IMR-90 (cell line): ENCODE measurements around the gene TMEM81. TPM values are rescaled to one million over a fixed set of nuclear protein-coding genes. Genes with fewer than 3 reads are reported as not detected.

Source experiments
- ATAC-seq: fragments of 200-7000 bp; cut with Tn5 transposase; 2 replicates; pipeline ENCODE4 v1.9.1; 2020; ENCODE audit warnings: low read depth, mild to moderate bottlenecking, moderate library complexity
- BruUV-seq: library from RNA; stranded (reverse); fragments of 400-500 nt; replicated peaks from 2 replicates; lab custom pipeline; 2021; lab: Mats Ljungman, UMichigan
- CTCF ChIA-PET: fragments of 300-600 bp; formaldehyde crosslinking; extraction: SDS; loops from one replicate; lab custom pipeline; 2021; ENCODE audit warnings: antibody characterized with exemption; lab: Yijun Ruan, JAX
- POLR2A ChIA-PET: fragments of 300-600 bp; sonication (Branson Sonifier 250); formaldehyde crosslinking; loops from one replicate; lab custom pipeline; 2022; ENCODE audit warnings: antibody characterized with exemption; ENCODE audit not compliant: unreplicated experiment; lab: Charles Lee
- DNase-seq: peaks from one replicate; pipeline ENCODE4 v3.0.0; 2013
- H2AFZ ChIP-seq: replicated peaks from 2 replicates; pipeline ENCODE3; 2013; ENCODE audit warnings: low read length, mild to moderate bottlenecking; ENCODE audit not compliant: poor library complexity
- H2AK5ac ChIP-seq: 2 replicates; pipeline ENCODE4 v1.6.1; 2013; ENCODE audit warnings: low read depth, low read length, inconsistent platforms
- H2AK9ac ChIP-seq: replicated peaks from 2 replicates; pipeline ENCODE3; 2013; ENCODE audit warnings: mild to moderate bottlenecking, low read depth, low read length, moderate library complexity; ENCODE audit not compliant: poor library complexity
- H2BK120ac ChIP-seq: 2 replicates; pipeline ENCODE4 v1.6.1; 2013; ENCODE audit warnings: low read depth, low read length, inconsistent platforms
- H2BK15ac ChIP-seq: 3 replicates; pipeline ENCODE4 v1.6.1; 2013; ENCODE audit warnings: low read depth, low read length, inconsistent platforms
- H2BK20ac ChIP-seq: 2 replicates; pipeline ENCODE4 v1.6.1; 2013; ENCODE audit warnings: low read depth, mild to moderate bottlenecking, inconsistent platforms, low read length, moderate library complexity
- H2BK5ac ChIP-seq: 2 replicates; pipeline ENCODE4 v1.6.1; 2013; ENCODE audit warnings: mild to moderate bottlenecking, low read depth, low read length, inconsistent platforms; ENCODE audit not compliant: poor library complexity, severe bottlenecking
- H3K14ac ChIP-seq: replicated peaks from 2 replicates; pipeline ENCODE4 v1.6.1; 2013; ENCODE audit warnings: low read depth, low read length, inconsistent platforms
- H3K18ac ChIP-seq: 2 replicates; pipeline ENCODE4 v1.6.1; 2013; ENCODE audit warnings: low read depth, low read length, control low read depth
- H3K23ac ChIP-seq: 2 replicates; pipeline ENCODE4 v1.6.1; 2013; ENCODE audit warnings: low read depth, low read length, inconsistent platforms
- H3K27ac ChIP-seq: 2 replicates; pipeline ENCODE4 v1.5.1; 2013; ENCODE audit warnings: mild to moderate bottlenecking, control low read depth, low read length; ENCODE audit not compliant: insufficient read depth
- H3K27me3 ChIP-seq: 2 replicates; pipeline ENCODE4 v1.6.1; 2013; ENCODE audit warnings: low read length; ENCODE audit not compliant: control insufficient read depth, insufficient read depth
- H3K36me3 ChIP-seq: 2 replicates; pipeline ENCODE4 v1.6.1; 2013; ENCODE audit warnings: low read length, mixed read lengths; ENCODE audit not compliant: control insufficient read depth, insufficient read depth
- H3K4ac ChIP-seq: 2 replicates; pipeline ENCODE4 v1.6.1; 2013; ENCODE audit warnings: low read depth, low read length, inconsistent platforms
- H3K4me1 ChIP-seq: 2 replicates; pipeline ENCODE4 v1.6.1; 2013; ENCODE audit warnings: low read length, mixed read lengths; ENCODE audit not compliant: control insufficient read depth, insufficient read depth
- H3K4me2 ChIP-seq: 2 replicates; pipeline ENCODE4 v1.6.1; 2013; ENCODE audit warnings: low read depth, mild to moderate bottlenecking, control low read depth, low read length, moderate library complexity
- H3K4me3 ChIP-seq: 2 replicates; pipeline ENCODE4 v1.5.1; 2013; ENCODE audit warnings: low read depth, mild to moderate bottlenecking, control low read depth, low read length, moderate library complexity; ENCODE audit not compliant: insufficient read depth
- H3K56ac ChIP-seq: 2 replicates; pipeline ENCODE4 v1.6.1; 2013; ENCODE audit warnings: low read length, inconsistent platforms; ENCODE audit not compliant: insufficient read depth; ENCODE audit errors: extremely low read depth
- H3K79me1 ChIP-seq, 2 experiments: 2 replicates each; pipeline ENCODE4 v1.6.1; 2013; ENCODE audit warnings: low read length in 2 of 2, inconsistent platforms in 1 of 2, low read depth in 1 of 2
- H3K9ac ChIP-seq: 2 replicates; pipeline ENCODE4 v1.6.1; 2013; ENCODE audit warnings: low read depth, low read length, control low read depth
- H3K9me1 ChIP-seq: 2 replicates; pipeline ENCODE4 v1.6.1; 2013; ENCODE audit warnings: low read length, inconsistent platforms; ENCODE audit not compliant: insufficient read depth
- H3K9me3 ChIP-seq: 2 replicates; pipeline ENCODE4 v1.6.1; 2013; ENCODE audit warnings: low read length; ENCODE audit not compliant: control insufficient read depth, insufficient read depth
- H4K20me1 ChIP-seq: 2 replicates; pipeline ENCODE4 v1.6.1; 2013; ENCODE audit warnings: low read length, inconsistent platforms; ENCODE audit not compliant: insufficient read depth
- H4K5ac ChIP-seq: 2 replicates; pipeline ENCODE4 v1.6.1; 2013; ENCODE audit warnings: mild to moderate bottlenecking, low read depth, low read length, control low read depth
- H4K8ac ChIP-seq, 2 experiments: 2 replicates each; pipeline ENCODE4 v1.6.1; 2013; ENCODE audit warnings: low read depth in 2 of 2, low read length in 2 of 2, control low read depth in 1 of 2, inconsistent platforms in 1 of 2
- H4K91ac ChIP-seq: 2 replicates; pipeline ENCODE4 v1.6.1; 2013; ENCODE audit warnings: low read depth, low read length, inconsistent platforms; ENCODE audit not compliant: insufficient read depth
- BHLHE40 ChIP-seq: fragments of 150-350 bp; IDR thresholded peaks from 2 replicates; pipeline ENCODE4 v1.6.1; 2016; ENCODE audit warnings: mild to moderate bottlenecking, low read depth, low read length
- CEBPB ChIP-seq: IDR thresholded peaks from 2 replicates; pipeline ENCODE4 v1.6.1; 2012; ENCODE audit warnings: low read depth, low read length, improper control_type of control experiment
- CTCF ChIP-seq: conservative IDR thresholded peaks from 2 replicates; pipeline ENCODE4 v1.5.1; 2012; ENCODE audit warnings: mild to moderate bottlenecking, low read depth, low read length, improper control_type of control experiment
- FOS ChIP-seq: fragments of 150-350 bp; IDR thresholded peaks from 2 replicates; pipeline ENCODE4 v1.6.1; 2016; ENCODE audit warnings: low read depth, low read length
- MAFK ChIP-seq: IDR thresholded peaks from 2 replicates; pipeline ENCODE4 v1.6.1; 2012; ENCODE audit warnings: low read depth, low read length, improper control_type of control experiment
- MXI1 ChIP-seq: IDR thresholded peaks from 2 replicates; pipeline ENCODE4 v1.6.1; 2012; ENCODE audit warnings: low read depth, mild to moderate bottlenecking, low read length, moderate library complexity, borderline replicate concordance
- NFE2L2 ChIP-seq: fragments of 150-350 bp; IDR thresholded peaks from 2 replicates; pipeline ENCODE4 v1.6.1; 2016; ENCODE audit warnings: low read depth, mild to moderate bottlenecking, low read length
- POLR2A ChIP-seq: IDR thresholded peaks from 2 replicates; pipeline ENCODE4 v1.6.1; 2012; ENCODE audit warnings: mild to moderate bottlenecking, low read depth, low read length
- RCOR1 ChIP-seq: IDR thresholded peaks from 2 replicates; pipeline ENCODE4 v1.6.1; 2012; ENCODE audit warnings: mild to moderate bottlenecking, low read length, improper control_type of control experiment; ENCODE audit not compliant: insufficient replicate concordance
- RFX5 ChIP-seq: IDR thresholded peaks from 2 replicates; pipeline ENCODE4 v1.8.0; 2012; ENCODE audit warnings: low read depth, mild to moderate bottlenecking, low read length, moderate library complexity
- SMC3 ChIP-seq: fragments of 150-350 bp; IDR thresholded peaks from 2 replicates; pipeline ENCODE4 v1.6.1; 2016; ENCODE audit warnings: low read depth, mild to moderate bottlenecking, antibody characterized with exemption, low read length, moderate library complexity
- USF2 ChIP-seq: fragments of 150-350 bp; IDR thresholded peaks from 2 replicates; pipeline ENCODE4 v1.6.1; 2017; ENCODE audit warnings: mild to moderate bottlenecking, antibody characterized with exemption, low read length, low read depth
- dilution Hi-C: fragments of 300-500 bp; cut with HindIII; formaldehyde crosslinking; loops from one replicate; pipeline ENCODE4 v1.14.3; 2018; ENCODE audit warnings: low sequenced_read_pairs; ENCODE audit not compliant: unreplicated experiment
- in situ Hi-C: fragments of 300-500 bp; cut with MboI; formaldehyde crosslinking; loops from 3 replicates; pipeline ENCODE4 v1.14.3; 2019; ENCODE audit warnings: low sequenced_read_pairs, inconsistent platforms, mixed read lengths
- intact Hi-C: fragments of 100-400 bp; cut with micrococcal nuclease; formaldehyde crosslinking; loops from 2 replicates; pipeline ENCODE4 v1.10.0; 2022
- polyA plus RNA-seq, 3 experiments: library from polyadenylated mRNA; depleted of rRNA; stranded (reverse); fragments of >200 nt; gene quantifications; 2 replicates each; pipeline ENCODE4 v1.2.3, GENCODE V29; 2012; ENCODE audit warnings: low replicate concordance in 1 of 3
- total RNA-seq: library from RNA; depleted of rRNA; stranded (reverse); fragments of >200 nt; gene quantifications from 2 replicates; pipeline ENCODE4 v1.2.3, GENCODE V29; 2012
- TF ChIP-seq, protein P1 (sequence below): fragments of 150-350 bp; IDR thresholded peaks from 2 replicates; pipeline ENCODE4 v1.6.1; 2016; ENCODE audit warnings: low read depth, mild to moderate bottlenecking, low read length, moderate library complexity, borderline replicate concordance

TMEM81 gene
- total and polyA plus RNA-seq, 2 of the 4 experiments (the other 2 are of a cell fraction) = 1.5 to 1.8 TPM

GRCh38 chr1:205095422-205095821, 11.2 kb upstream of the TMEM81 start:
- Histone ChIP-seq H2BK15ac (no peak overlapping the region), H3K27me3 (no peaks in the 10 kb centered on the region), H3K9me1 (0 out of 2 replicates have a peak, but pooled peaks cover 3% of the 10 kb centered on the region), H2BK120ac (no peak overlapping the region), H2BK20ac (no peak overlapping the region), H4K20me1 (no peaks in the 10 kb centered on the region; the same call in 1 of the 2 replicates), H2AK9ac (no peak overlapping the region), H2AFZ (no peak overlapping the region), H3K4me1 (0 out of 2 replicates have a peak, but pooled peaks cover 4% of the 10 kb centered on the region), H3K4me3 (no peak overlapping the region), H3K23ac (no peak overlapping the region), H3K36me3 (peaks cover 37% of the 10 kb centered on the region), H3K56ac (no peak overlapping the region), H2AK5ac (no peak overlapping the region), H3K4ac (no peak overlapping the region), H4K91ac (no peak overlapping the region), H3K79me1 (no peaks in the 10 kb centered on the region; a peak in 2 of 4 replicates), H3K14ac (no peak overlapping the region), H3K18ac (no peak overlapping the region), H3K9ac (no peak overlapping the region), H2BK5ac (no peak overlapping the region), H3K9me3 (no peaks in the 10 kb centered on the region), H4K8ac (no peak overlapping the region), H3K27ac (no peak overlapping the region), H4K5ac (no peak overlapping the region), H3K4me2 (no peak overlapping the region)
- dilution Hi-C loops = no loop called here
- CTCF ChIA-PET = interaction anchor here (0.6 kb wide), 1 partner anchor 14 kb away, joined by 3 read pairs; no protein-coding TSS in a partner anchor
- ATAC-seq (no peak), DNase-seq (no peak)
- no peak for TF ChIP-seq SMC3
- no peak for TF ChIP-seq RFX5
- no peak for TF ChIP-seq CTCF
- TF ChIP-seq USF2 = no peak
- no peak for TF ChIP-seq FOS
- TF ChIP-seq MXI1 = no peak
- no peak for TF ChIP-seq RCOR1
- no peak for TF ChIP-seq NFE2L2
- TF ChIP-seq CEBPB = no peak
- no peak for TF ChIP-seq POLR2A
- TF ChIP-seq BHLHE40 = no peak
- no peak for TF ChIP-seq MAFK
- TF ChIP-seq, protein P1, sequence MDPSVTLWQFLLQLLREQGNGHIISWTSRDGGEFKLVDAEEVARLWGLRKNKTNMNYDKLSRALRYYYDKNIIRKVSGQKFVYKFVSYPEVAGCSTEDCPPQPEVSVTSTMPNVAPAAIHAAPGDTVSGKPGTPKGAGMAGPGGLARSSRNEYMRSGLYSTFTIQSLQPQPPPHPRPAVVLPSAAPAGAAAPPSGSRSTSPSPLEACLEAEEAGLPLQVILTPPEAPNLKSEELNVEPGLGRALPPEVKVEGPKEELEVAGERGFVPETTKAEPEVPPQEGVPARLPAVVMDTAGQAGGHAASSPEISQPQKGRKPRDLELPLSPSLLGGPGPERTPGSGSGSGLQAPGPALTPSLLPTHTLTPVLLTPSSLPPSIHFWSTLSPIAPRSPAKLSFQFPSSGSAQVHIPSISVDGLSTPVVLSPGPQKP = no peak
- in situ Hi-C loops = no loop called here
- BruUV-seq = no TSS peak
- POLR2A ChIA-PET = no interaction called here
- intact Hi-C loops = loop anchor here (10.0 kb wide), 1 partner anchor 551 kb away; no protein-coding TSS in a partner anchor
